HepG2 (cell line): ENCODE results near the gene STMN1. TPM values are rescaled to one million over a fixed set of nuclear protein-coding genes. Genes with fewer than 3 reads are reported as not detected.

Experiments
- CSRNP2 ChIP-seq: sonication (generic); formaldehyde crosslinking; conservative IDR thresholded peaks from 2 replicates; pipeline ENCODE4 v1.8.0; 2022; ENCODE audit warnings: low read depth, missing genetic modification reagents
- FUBP1 ChIP-seq: sonication (generic); formaldehyde crosslinking; IDR thresholded peaks from 2 replicates; pipeline ENCODE4 v1.5.1; 2020; ENCODE audit warnings: missing genetic modification reagents, mild to moderate bottlenecking, borderline replicate concordance
- NFE2L2 ChIP-seq: fragments of 150-350 bp; IDR thresholded peaks from 2 replicates; pipeline ENCODE4 v1.6.1; 2014; ENCODE audit warnings: low read length
- SNAI1 ChIP-seq: sonication (generic); formaldehyde crosslinking; IDR thresholded peaks from 2 replicates; pipeline ENCODE4 v1.5.0; 2020; ENCODE audit warnings: mild to moderate bottlenecking, missing genetic modification reagents, borderline replicate concordance
- TFDP2 ChIP-seq: sonication (generic); formaldehyde crosslinking; IDR thresholded peaks from 2 replicates; pipeline ENCODE4 v1.4.0; 2020; ENCODE audit warnings: missing genetic modification reagents
- TMF1 ChIP-seq: sonication (generic); formaldehyde crosslinking; IDR thresholded peaks from 2 replicates; pipeline ENCODE4 v1.8.1; 2022; ENCODE audit warnings: low read depth, missing genetic modification reagents
- TOE1 ChIP-seq: sonication (generic); formaldehyde crosslinking; IDR thresholded peaks from 2 replicates; pipeline ENCODE4 v1.4.0; 2020; ENCODE audit warnings: mild to moderate bottlenecking, missing genetic modification reagents
- ZBTB33 ChIP-seq: sonication (generic); formaldehyde crosslinking; IDR thresholded peaks from 2 replicates; pipeline ENCODE4 v1.4.0; 2020; ENCODE audit warnings: missing genetic modification reagents
- ZNF124 ChIP-seq: sonication (generic); formaldehyde crosslinking; IDR thresholded peaks from 2 replicates; pipeline ENCODE4 v1.4.0; 2020; ENCODE audit warnings: missing genetic modification reagents
- ZNF251 ChIP-seq: sonication (generic); formaldehyde crosslinking; IDR thresholded peaks from 2 replicates; pipeline ENCODE4 v1.9.0; 2021; ENCODE audit warnings: mild to moderate bottlenecking, missing genetic modification reagents
- ZNF3 ChIP-seq: IDR thresholded peaks from 2 replicates; pipeline ENCODE4 v1.7.0; 2017; ENCODE audit warnings: inconsistent platforms
- ZNF362 ChIP-seq: sonication (generic); formaldehyde crosslinking; IDR thresholded peaks from 2 replicates; pipeline ENCODE4 v1.4.0; 2020; ENCODE audit warnings: missing genetic modification reagents, mild to moderate bottlenecking, borderline replicate concordance
- ZNF513 ChIP-seq: sonication (generic); formaldehyde crosslinking; conservative IDR thresholded peaks from 2 replicates; pipeline ENCODE4 v1.5.0; 2020; ENCODE audit warnings: missing genetic modification reagents
- ZNF766 ChIP-seq: sonication (generic); formaldehyde crosslinking; IDR thresholded peaks from 2 replicates; pipeline ENCODE4 v1.5.0; 2020; ENCODE audit warnings: missing genetic modification reagents, borderline replicate concordance
- ZNF770 ChIP-seq: sonication (generic); formaldehyde crosslinking; IDR thresholded peaks from 2 replicates; pipeline ENCODE4 v1.5.0; 2020; ENCODE audit warnings: mild to moderate bottlenecking, missing genetic modification reagents
- ZSCAN25 ChIP-seq: sonication (generic); formaldehyde crosslinking; IDR thresholded peaks from 2 replicates; pipeline ENCODE4 v1.8.0; 2022; ENCODE audit warnings: mild to moderate bottlenecking, missing genetic modification reagents
- polyA plus RNA-seq, 8 experiments: library from polyadenylated mRNA; depleted of rRNA in 3 of 8; stranded (reverse) in 7 of 8; unstranded in 1 of 8; fragments of >200 nt; fragmentation: Illumina TruSeq in 4 of 8; extraction: Trizol in 4 of 8; gene quantifications; 2 replicates each; pipeline versions ENCODE4 v1.2.1 to v1.2.3, GENCODE V29; 2011 to 2016; ENCODE audit warnings: low read depth in 4 of 8, missing spikeins in 1 of 8, mixed read lengths in 1 of 8; ENCODE audit not compliant: insufficient read depth in 1 of 8
- total RNA-seq, 5 experiments: library from RNA; depleted of rRNA; stranded (reverse); fragments of >200 nt; fragmentation: Illumina TruSeq; extraction: Trizol; gene quantifications; 2 replicates each; pipeline ENCODE4 v1.2.3, GENCODE V29; 2016; ENCODE audit warnings: low read depth in 1 of 5

Gene STMN1
- total and polyA plus RNA-seq, 2 of the 13 experiments (the other 11 are each of a cell fraction or from before 2014, with no cell fraction given): 45.9 to 409 TPM

- TF ChIP-seq TMF1 (CRISPR knock-in tag) (no peak; the same call in 1 of the 2 replicates), NFE2L2 (no peak), ZNF766 (CRISPR knock-in tag) (no peak), ZNF513 (CRISPR knock-in tag) (no peak), TFDP2 (CRISPR knock-in tag) (peak; percentile 86), ZNF3 (CRISPR knock-in tag) (no peak), ZNF251 (CRISPR knock-in tag) (no peak), SNAI1 (CRISPR knock-in tag) (0 out of 2 replicates have a peak, but pooled peaks have one; percentile 51), ZNF770 (CRISPR knock-in tag) (no peak), ZSCAN25 (CRISPR knock-in tag) (no peak; the same call in 1 of the 2 replicates), TOE1 (CRISPR knock-in tag) (no peak), ZNF124 (CRISPR knock-in tag) (no peak; the same call in 1 of the 2 replicates), ZBTB33 (no peak), ZNF362 (CRISPR knock-in tag) (no peak), CSRNP2 (CRISPR knock-in tag) (no peak), FUBP1 (CRISPR knock-in tag) (no peak)
These were observed at the start of gene STMN1 (continued) for GRCh38 chr1:25905680-25906643.
